Neural progenitor cell (in vitro differentiated cells): ENCODE data around the gene MAP6D1.

Source experiments
- EZH2 ChIP-seq: fragments of 200-600 bp; sonication (generic); IDR thresholded peaks from 2 replicates; pipeline ENCODE4 v1.6.1; 2017; ENCODE audit warnings: antibody characterized with exemption, mild to moderate bottlenecking, moderate library complexity
- TF ChIP-seq, protein P1 (sequence below): fragments of 200-600 bp; sonication (generic); IDR thresholded peaks from 2 replicates; pipeline ENCODE4 v1.5.1; 2017; ENCODE audit warnings: antibody characterized with exemption, mild to moderate bottlenecking

DNA sequence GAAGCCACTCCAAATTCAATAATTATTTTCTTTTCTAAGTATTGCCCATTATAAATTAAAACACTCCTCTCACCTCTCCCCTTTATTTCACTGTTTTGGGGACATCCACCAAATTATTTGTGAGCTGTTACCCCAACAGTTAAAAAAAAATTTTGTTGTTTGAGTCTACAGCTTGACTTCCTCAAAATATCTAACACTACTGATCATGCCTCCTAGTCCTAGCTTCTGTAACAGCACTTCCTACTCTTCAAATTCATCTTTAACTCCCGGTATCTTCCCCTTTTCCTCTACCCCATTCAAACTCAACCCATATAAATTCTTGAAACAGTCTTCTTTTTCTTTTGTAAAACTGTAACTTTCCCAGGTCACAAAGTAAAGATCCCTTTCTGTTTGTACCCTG lies 43.4 kb upstream of the MAP6D1 start:
- TF ChIP-seq, protein P1, sequence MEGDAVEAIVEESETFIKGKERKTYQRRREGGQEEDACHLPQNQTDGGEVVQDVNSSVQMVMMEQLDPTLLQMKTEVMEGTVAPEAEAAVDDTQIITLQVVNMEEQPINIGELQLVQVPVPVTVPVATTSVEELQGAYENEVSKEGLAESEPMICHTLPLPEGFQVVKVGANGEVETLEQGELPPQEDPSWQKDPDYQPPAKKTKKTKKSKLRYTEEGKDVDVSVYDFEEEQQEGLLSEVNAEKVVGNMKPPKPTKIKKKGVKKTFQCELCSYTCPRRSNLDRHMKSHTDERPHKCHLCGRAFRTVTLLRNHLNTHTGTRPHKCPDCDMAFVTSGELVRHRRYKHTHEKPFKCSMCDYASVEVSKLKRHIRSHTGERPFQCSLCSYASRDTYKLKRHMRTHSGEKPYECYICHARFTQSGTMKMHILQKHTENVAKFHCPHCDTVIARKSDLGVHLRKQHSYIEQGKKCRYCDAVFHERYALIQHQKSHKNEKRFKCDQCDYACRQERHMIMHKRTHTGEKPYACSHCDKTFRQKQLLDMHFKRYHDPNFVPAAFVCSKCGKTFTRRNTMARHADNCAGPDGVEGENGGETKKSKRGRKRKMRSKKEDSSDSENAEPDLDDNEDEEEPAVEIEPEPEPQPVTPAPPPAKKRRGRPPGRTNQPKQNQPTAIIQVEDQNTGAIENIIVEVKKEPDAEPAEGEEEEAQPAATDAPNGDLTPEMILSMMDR: no peak
- TF ChIP-seq EZH2: no peak
